IPS DF 6.9 (cell line): ENCODE measurements around the gene YAP1.
A peak's percentile ranks its signal among the peaks of the same experiment; 100 is the strongest.

Source experiments
- DNase-seq: peaks from one replicate; pipeline ENCODE4 v3.0.0-alpha.2; 2013; ENCODE audit warnings: low read depth, low spot score
- H3K27ac ChIP-seq: one replicate; pipeline ENCODE4 v1.5.1; 2013; ENCODE audit warnings: low read length, control low read depth
- H3K27me3 ChIP-seq: 2 replicates; pipeline ENCODE4 v1.6.1; 2013; ENCODE audit warnings: mild to moderate bottlenecking, low read length; ENCODE audit not compliant: control insufficient read depth, insufficient read depth
- H3K36me3 ChIP-seq: 2 replicates; pipeline ENCODE4 v1.6.1; 2013; ENCODE audit warnings: low read length; ENCODE audit not compliant: control insufficient read depth, insufficient read depth
- H3K4me1 ChIP-seq: 2 replicates; pipeline ENCODE4 v1.6.1; 2013; ENCODE audit warnings: low read length; ENCODE audit not compliant: control insufficient read depth, insufficient read depth
- H3K4me3 ChIP-seq: 2 replicates; pipeline ENCODE4 v1.5.1; 2013; ENCODE audit warnings: mild to moderate bottlenecking, low read length
- H3K9me3 ChIP-seq: 2 replicates; pipeline ENCODE4 v1.6.1; 2013; ENCODE audit warnings: low read length, inconsistent platforms; ENCODE audit not compliant: control insufficient read depth, insufficient read depth
- WGBS: extraction: QIAGEN DNeasy Blood & Tissue Kit; methylation state at CpG from one replicate; pipeline ENCODE4 v1.1.7; 2013; ENCODE audit warnings: mixed read lengths, missing lambda C conversion rate; ENCODE audit not compliant: insufficient read length, insufficient coverage; 5-methylcytosine and 5-hydroxymethylcytosine counted together

Gene YAP1

DNA sequence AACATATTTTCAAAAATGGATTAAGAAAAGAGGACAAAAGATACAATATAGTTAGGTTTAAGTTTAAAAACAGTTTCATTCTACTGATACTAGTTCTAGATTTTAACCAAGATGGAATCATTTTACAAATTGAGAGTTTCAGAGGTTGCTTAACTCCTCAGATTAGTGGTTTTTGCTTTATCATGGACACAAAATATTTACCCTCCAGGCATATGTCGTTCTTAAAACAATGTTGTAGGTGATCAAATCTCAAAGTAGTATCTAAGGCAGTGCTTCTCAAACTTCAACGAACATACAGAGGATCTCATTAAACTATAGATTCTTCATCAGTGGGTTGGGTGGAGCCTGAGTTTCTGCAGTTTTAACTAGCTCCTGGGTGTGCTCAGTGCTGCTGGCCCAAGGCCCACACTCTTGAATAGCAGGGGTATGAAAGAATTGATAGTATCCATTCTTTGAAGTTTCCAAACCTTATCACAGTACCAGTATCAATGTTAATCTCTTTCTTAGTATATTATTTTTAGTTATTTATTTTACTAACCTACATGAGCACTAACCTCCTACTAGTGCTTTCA is 48.0 kb downstream of the YAP1 start:
- no peaks in the 10 kb centered on the region for H3K4me1 ChIP-seq
- H3K27ac ChIP-seq = no peak overlapping the region
- H3K9me3 ChIP-seq = no peaks in the 10 kb centered on the region
- H3K4me3 ChIP-seq = no peak overlapping the region
- no peak for DNase-seq
- no peaks in the 10 kb centered on the region for H3K27me3 ChIP-seq
- no CpG with 5 or more reads among the region's 2 CpGs for WGBS
- 0 out of 2 replicates have a peak, but pooled peaks cover 3% of the 10 kb centered on the region for H3K36me3 ChIP-seq

DNA sequence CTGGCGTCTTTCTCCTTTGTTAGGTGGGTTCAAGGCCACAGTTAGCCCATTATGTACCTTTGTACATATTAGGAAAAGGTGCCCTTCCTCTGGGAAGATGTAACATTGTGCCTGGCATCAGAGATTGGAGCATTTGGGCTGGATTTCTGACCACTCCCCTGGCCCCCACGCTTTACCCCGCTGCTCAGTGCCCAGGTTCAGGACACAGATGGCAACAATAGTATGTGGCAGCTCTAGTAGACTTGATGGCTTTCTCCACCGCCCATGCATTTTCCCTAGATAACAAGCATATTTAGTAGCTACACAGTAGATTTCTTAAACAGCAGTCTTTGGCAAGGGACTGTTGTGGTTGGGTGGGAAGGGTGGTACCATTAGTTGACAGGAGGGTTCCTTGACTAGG is 53.1 kb downstream of the YAP1 start:
- DNase-seq = no peak
- Histone ChIP-seq H3K9me3 (no peaks in the 10 kb centered on the region), H3K36me3 (0 out of 2 replicates have a peak, but pooled peaks cover 3% of the 10 kb centered on the region), H3K4me3 (no peak overlapping the region), H3K27ac (no peak overlapping the region), H3K27me3 (no peaks in the 10 kb centered on the region), H3K4me1 (no peaks in the 10 kb centered on the region)
- WGBS = no CpG with 5 or more reads among the region's 4 CpGs

DNA sequence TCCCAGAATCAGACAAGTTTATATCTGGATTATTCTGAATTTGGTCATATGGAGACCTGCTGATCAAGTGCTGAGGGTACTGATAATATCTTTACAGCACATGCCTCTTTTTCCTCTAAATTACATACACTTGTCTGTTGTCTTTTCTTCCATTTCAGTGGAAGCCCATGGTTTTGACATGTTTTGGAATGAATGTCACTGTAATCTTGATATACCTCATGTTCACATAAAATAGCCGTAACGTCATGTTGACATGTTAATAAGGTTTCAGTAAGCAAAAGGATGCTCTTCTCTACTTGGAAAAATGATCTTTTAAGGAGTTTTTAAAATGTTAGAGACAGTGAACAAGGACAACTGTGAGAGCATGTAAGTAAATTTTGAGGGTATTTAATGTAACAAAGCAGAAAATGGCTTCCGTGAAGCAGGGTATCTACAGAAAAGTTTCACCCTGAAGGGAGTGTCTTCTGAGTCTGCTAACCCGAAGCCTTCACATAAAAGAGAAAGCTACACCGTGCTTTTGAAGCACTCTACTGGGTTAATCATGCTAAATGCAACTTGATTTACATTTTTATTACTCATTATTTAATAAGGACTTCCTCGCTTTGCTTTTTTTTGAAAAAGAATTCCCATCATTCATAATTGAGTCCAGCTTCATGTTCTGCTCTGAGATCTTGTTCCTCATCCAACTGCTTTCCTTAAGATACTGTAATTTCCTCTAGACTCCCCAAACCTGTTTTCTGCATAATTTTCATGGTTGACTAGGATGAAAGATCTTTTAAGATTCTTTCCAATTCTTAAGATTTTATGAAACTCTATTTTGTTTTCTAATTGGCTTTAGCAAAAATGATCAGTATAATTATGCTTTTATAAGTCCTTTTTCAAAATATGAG is 56.2 kb downstream of the YAP1 start:
- WGBS = no CpG with 5 or more reads among the region's 6 CpGs
- H3K27ac ChIP-seq = no peak overlapping the region

DNA sequence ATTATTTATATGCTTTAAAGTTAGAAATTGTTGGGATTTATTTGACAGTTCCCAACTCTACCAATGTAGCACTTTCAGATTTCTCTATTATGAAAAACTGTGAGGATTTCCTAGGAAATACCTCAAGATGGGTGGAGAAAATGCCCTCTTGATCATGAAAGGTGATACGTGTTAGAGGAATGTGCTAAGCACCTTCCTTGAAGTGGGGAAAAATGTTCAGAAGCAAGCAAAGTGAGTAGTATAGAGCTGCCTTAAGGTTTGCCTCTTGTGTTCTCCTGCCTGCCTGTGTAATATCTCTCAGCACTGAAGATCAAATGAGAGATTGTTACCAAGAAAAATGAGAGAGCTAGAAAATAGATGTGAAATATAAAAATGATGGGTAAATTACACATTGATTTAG is 58.2 kb downstream of the YAP1 start:
- no peaks in the 10 kb centered on the region for H3K27me3 ChIP-seq
- no peak overlapping the region for H3K4me3 ChIP-seq
- H3K27ac ChIP-seq = no peak overlapping the region
- no peak for DNase-seq
- no CpG with 5 or more reads among the region's 1 CpG for WGBS
- H3K36me3 ChIP-seq = no peaks in the 10 kb centered on the region
- no peaks in the 10 kb centered on the region for H3K4me1 ChIP-seq
- no peaks in the 10 kb centered on the region for H3K9me3 ChIP-seq

More for the DNA sequence above, 56.2 kb downstream of the YAP1 start:
- DNase-seq = no peak
- no peak overlapping the region for H3K4me3 ChIP-seq
- no peaks in the 10 kb centered on the region for H3K9me3 ChIP-seq
- H3K27me3 ChIP-seq = no peaks in the 10 kb centered on the region
- H3K4me1 ChIP-seq = no peaks in the 10 kb centered on the region
- 0 out of 2 replicates have a peak, but pooled peaks cover 3% of the 10 kb centered on the region for H3K36me3 ChIP-seq

DNA sequence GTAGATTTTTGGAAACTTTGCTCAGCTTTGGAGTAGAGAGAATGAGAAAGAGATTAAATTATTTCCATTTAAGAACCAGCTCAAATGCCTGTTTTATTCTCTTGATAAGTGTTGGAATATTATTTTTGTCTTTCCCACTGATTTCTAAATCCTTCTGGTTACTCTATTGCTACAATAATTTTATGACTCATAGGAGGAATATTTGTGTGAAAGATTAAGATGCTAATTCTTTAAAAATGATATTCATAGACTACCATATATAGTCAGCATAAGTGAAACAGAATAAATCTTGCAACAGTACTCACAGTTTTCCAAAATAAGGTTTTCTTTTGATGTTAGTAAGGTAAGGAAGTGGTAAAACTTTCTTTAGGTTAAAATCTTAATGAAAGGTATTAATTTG is 60.9 kb downstream of the YAP1 start:
- Histone ChIP-seq H3K27me3 (no peaks in the 10 kb centered on the region), H3K9me3 (no peaks in the 10 kb centered on the region), H3K4me3 (no peak overlapping the region), H3K36me3 (no peaks in the 10 kb centered on the region), H3K27ac (no peak overlapping the region), H3K4me1 (no peaks in the 10 kb centered on the region)
- DNase-seq = no peak

DNA sequence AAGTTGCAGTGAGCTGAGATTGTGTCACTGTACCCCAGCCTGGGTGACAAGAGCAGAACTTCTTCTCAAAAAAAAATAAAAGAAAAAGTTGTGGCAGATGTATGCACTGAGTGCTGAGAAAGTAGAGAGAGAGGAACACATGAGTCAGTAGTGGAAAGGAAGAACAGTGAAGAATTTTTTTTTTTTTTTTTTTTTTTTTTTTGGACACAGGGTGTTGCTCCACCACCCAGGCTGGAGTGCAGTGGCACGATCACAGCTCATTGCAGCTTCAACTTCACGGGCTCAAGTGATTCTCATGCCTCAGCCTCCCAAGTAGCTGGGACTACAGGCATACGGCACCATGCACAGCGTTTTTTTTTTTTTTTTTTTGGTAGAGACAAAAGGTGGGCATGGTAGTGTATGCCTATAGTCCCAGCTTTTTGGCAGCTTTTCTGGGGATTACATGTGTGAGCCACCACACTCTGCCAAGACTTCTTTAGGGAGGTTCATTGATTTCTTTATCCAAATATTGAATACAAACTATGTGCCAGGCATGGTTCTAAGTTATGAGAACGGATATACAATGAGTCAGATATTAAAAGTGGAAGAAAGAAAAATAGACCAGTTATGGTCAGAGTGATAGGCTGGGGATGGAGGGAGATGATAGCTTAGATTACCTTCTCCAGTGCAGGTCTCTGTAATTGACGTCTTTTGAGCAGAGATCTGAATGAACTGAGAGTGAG is 62.0 kb downstream of the YAP1 start:
- H3K4me3 ChIP-seq = no peak overlapping the region
- H3K9me3 ChIP-seq = no peaks in the 10 kb centered on the region
- no CpG with 5 or more reads among the region's 6 CpGs for WGBS
- no peaks in the 10 kb centered on the region for H3K36me3 ChIP-seq
- H3K27me3 ChIP-seq = no peaks in the 10 kb centered on the region
- H3K27ac ChIP-seq = no peak overlapping the region
- H3K4me1 ChIP-seq = no peaks in the 10 kb centered on the region
- DNase-seq = no peak

DNA sequence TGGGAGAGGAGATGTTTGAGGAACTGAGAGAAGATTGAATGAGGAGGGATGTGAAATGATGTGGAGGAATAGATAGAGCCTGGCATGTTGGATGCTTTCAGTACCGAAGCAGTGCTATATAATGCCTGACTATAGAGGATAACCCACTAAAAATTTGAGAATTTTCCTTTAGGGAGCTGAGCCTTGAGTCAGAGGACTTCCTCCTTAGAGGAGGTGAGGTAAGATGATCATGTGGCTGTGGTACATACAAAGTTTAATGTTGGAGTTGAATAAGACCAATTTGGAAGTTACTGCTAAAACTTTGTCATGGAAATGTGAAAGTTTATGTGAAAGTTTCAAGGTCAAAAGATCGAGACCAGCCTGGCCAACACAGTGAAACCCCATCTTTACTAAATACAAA is 66.9 kb downstream of the YAP1 start:
- Histone ChIP-seq H3K27ac (no peak overlapping the region), H3K36me3 (no peaks in the 10 kb centered on the region), H3K9me3 (no peaks in the 10 kb centered on the region), H3K27me3 (no peaks in the 10 kb centered on the region), H3K4me3 (no peak overlapping the region), H3K4me1 (no peaks in the 10 kb centered on the region)
- no CpG with 5 or more reads among the region's 2 CpGs for WGBS
- no peak for DNase-seq

DNA sequence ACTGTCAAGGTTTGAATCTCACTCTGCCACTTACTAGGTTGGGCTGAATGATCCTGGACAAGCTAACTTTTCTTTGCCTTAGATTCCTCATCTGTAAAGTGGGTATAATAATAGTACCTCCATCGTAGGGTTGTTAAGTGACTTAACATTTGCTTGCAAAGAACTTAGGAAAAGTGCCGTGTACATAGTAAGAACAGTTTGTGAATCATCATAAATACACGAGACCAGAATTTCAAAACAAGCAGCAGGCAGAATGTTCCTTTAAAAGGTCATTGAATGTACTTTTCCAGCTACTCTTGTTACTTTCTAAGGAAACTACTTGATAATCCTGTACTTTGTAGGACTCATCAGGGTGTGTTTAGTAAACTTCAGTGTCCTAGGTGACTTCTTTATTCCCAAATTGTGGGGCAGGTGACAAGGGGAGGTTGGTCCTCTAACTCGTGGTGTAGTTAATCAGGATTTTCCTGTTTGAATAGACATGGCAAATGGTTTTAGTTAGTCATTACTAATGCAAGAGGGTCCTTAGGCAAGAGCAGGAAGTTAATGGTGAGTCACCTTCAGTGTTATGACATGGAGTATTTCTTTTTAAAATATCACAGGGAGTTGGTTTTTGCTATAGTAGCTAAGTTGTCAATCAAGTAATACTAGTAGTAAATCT is 67.9 kb downstream of the YAP1 start:
- Histone ChIP-seq H3K36me3 (no peaks in the 10 kb centered on the region), H3K4me3 (no peak overlapping the region), H3K27ac (no peak overlapping the region), H3K4me1 (no peaks in the 10 kb centered on the region), H3K27me3 (no peaks in the 10 kb centered on the region), H3K9me3 (no peaks in the 10 kb centered on the region)
- WGBS = no CpG with 5 or more reads among the region's 4 CpGs
- no peak for DNase-seq

DNA sequence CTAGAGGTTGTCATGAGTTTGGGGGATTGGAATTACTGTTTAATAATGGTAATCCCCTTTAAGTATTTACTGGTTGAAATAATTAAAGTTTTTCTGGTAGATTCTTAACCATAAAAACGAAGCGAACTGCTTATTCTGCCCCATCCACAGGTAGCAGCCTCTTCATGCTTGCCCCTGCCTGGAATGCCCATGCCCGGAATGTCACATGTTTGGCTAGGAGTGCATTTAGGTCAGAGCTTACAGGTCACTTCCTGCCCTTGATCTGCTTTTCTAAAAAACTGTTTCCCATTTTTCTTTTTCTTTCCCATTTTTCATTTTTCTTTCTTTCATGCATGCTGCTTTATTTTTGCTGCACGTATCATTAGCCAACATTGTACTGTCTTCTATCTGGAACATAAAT is 69.1 kb downstream of the YAP1 start:
- Histone ChIP-seq H3K9me3 (no peaks in the 10 kb centered on the region), H3K36me3 (no peaks in the 10 kb centered on the region), H3K4me3 (no peak overlapping the region), H3K27me3 (no peaks in the 10 kb centered on the region), H3K27ac (no peak overlapping the region), H3K4me1 (no peaks in the 10 kb centered on the region)
- DNase-seq = peak; percentile 16
- WGBS = no CpG with 5 or more reads among the region's 4 CpGs

DNA sequence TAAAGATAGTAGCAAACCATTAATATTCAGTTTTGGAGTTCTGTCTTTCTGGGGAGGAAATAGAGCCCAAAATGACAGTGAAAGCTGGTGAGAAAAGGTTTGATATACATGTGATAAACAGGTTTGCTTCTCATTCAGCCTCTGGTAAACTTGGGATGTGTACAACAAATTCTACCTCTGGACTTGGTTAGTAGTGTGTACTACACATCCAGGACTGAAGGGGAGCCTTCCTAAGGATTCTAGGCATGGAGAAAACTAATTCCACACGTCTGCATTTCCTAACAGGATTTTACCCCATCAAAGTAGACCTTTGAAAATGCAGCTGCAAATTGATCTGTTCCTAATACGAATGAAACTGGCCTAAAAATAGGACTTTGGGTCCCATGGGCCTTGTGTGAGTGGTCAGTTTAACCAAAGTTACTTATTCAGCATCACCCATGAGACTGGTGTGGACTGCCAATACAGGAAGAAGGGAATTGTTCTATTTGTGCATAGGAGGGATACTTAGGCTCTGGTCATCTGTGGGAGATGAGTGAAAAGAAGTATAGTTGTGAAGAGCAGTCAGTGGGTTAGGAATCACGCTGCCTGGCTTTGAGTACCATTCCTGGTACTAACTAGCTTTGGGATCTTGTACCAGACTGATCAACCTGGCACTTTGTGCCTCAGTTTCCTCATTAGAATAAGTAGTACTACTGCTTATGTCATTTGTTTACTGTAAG is 74.2 kb downstream of the YAP1 start:
- DNase-seq = no peak
- no peaks in the 10 kb centered on the region for H3K4me1 ChIP-seq
- WGBS = no CpG with 5 or more reads among the region's 3 CpGs
- H3K4me3 ChIP-seq = no peak overlapping the region
- H3K27ac ChIP-seq = no peak overlapping the region
- H3K36me3 ChIP-seq = no peaks in the 10 kb centered on the region
- H3K9me3 ChIP-seq = no peaks in the 10 kb centered on the region
- H3K27me3 ChIP-seq = no peaks in the 10 kb centered on the region
